ENCODE data around the gene WIPF2.

- TF ChIP-seq ZNF311 (tag by site-specific recombination; IDR thresholded peaks at IDR 0.05; ENCODE audit: borderline replicate concordance) (no peak), CTCF (tag by site-specific recombination; IDR thresholded peaks at IDR 0.05) (no peak), ZFP41 (tag by site-specific recombination; IDR thresholded peaks at IDR 0.05; ENCODE audit: borderline replicate concordance) (no peak), ZBTB20 (tag by site-specific recombination; IDR thresholded peaks at IDR 0.05) (no peak), ZNF501 (tag by site-specific recombination; IDR thresholded peaks at IDR 0.05) (no peak), ZFP3 (tag by site-specific recombination; IDR thresholded peaks at IDR 0.05; ENCODE audit: low read depth) (no peak), ZNF830 (tag by site-specific recombination; IDR thresholded peaks at IDR 0.05; ENCODE audit: low read depth) (no peak), ZEB2 (tag by site-specific recombination; IDR thresholded peaks at IDR 0.05) (no peak), ZBTB7A (tag by site-specific recombination; IDR thresholded peaks at IDR 0.05; ENCODE audit: low read depth) (no peak), ZNF530 (tag by site-specific recombination; IDR thresholded peaks at IDR 0.05; ENCODE audit: low read depth) (no peak), ZSCAN18 (tag by site-specific recombination; IDR thresholded peaks at IDR 0.05) (no peak), TCF7L2 (IDR thresholded peaks at IDR 0.05; ENCODE audit: borderline replicate concordance, low read depth, low read length) (no peak), PATZ1 (tag by site-specific recombination; IDR thresholded peaks at IDR 0.05) (no peak)
Observed at GRCh38 chr17:40188694-40189093, 30.4 kb upstream of the WIPF2 start.
